NT2/D1 (cell line): ENCODE data around the gene PLD5.

ENCODE experiments used
- SUZ12 ChIP-seq: IDR thresholded peaks from 2 replicates; pipeline ENCODE4 v1.6.1; 2011; ENCODE audit not compliant: insufficient read length, insufficient read depth; ENCODE audit errors: extremely low read depth
- YY1 ChIP-seq: IDR thresholded peaks from 2 replicates; pipeline ENCODE4 v1.6.1; 2011; ENCODE audit not compliant: insufficient read length, insufficient read depth
- ZNF274 ChIP-seq: IDR thresholded peaks from 2 replicates; pipeline ENCODE4 v1.6.1; 2011; ENCODE audit warnings: mild to moderate bottlenecking, low read depth, low read length

- TF ChIP-seq SUZ12 (no peak), ZNF274 (no peak), YY1 (no peak)
Observed at GRCh38 chr1:242187816-242188215, 336.7 kb downstream of the PLD5 start.
